HG03175 (cell line): ENCODE measurements around the gene SLC16A7.
"Not testable (repeated sequence)": the region's sequence is repeated elsewhere in the genome, so short reads cannot be mapped to it uniquely, and the experiment has no call there.

ENCODE experiments used
- ATAC-seq: cut with Tn5 transposase; IDR thresholded peaks from one replicate; pipeline ENCODE4 v1.9.1; 2021; ENCODE audit warnings: mild to moderate bottlenecking, moderate library complexity; ENCODE audit not compliant: unreplicated experiment

SLC16A7 gene, protein sequence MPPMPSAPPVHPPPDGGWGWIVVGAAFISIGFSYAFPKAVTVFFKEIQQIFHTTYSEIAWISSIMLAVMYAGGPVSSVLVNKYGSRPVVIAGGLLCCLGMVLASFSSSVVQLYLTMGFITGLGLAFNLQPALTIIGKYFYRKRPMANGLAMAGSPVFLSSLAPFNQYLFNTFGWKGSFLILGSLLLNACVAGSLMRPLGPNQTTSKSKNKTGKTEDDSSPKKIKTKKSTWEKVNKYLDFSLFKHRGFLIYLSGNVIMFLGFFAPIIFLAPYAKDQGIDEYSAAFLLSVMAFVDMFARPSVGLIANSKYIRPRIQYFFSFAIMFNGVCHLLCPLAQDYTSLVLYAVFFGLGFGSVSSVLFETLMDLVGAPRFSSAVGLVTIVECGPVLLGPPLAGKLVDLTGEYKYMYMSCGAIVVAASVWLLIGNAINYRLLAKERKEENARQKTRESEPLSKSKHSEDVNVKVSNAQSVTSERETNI

DNA sequence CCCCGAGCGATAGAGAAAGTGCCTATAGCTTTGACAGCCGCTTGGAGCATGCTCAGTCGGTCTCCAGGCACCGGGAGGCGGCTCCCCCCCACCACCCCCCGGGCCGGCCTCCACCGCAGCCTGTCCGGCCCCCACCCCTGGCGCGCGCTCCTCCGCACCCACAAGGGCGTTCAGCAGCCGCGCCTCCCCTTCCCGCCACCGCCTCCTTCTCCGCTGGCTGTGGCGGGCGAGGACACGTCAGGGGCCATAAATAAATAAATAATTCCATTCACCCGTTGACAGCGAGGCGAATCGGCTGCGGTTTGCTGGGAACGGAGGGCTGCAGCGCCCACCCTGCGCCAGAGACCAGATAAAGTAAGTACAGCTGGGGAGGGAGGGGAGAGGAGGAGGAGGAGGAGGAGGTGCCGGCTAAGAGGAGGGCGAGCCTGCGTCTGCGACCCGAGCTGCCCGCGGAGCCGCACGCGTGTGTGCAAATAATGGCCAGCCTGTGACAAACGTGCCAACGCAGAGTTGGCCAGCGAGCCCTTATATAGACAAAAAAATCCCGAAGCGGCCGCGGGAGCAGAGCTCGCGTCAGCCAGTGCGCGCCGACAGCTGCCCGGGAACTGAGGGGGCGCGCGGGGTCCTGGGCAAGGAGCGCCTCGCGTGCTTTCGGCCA is at the start of gene SLC16A7:
TSS of gene SLC16A7 (plus strand) at position 147 of the 658 bp plus-strand sequence. CDS start 108,773 bp downstream, outside the sequence.
- peak; percentile 61 for ATAC-seq

DNA sequence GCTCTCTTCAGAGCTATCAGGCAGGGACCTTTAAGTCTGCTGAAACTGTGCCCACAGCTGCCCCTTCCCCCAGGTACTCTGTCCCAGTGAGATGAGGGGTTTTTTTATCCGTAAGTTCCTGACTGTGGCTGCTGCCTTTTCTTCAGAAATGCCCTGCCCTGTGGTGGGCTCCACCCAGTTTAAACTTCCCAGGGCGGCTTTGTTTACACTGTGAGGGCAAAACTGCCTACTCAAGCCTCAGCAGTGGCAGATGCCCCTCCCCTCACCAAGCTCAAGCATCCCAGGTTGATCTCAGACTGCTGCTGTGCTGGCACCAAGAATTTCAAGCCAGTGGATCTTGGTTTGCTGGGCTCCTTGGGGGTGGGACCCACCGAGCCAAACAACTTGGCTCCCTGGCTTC is 46.9 kb upstream of the SLC16A7 start:
- ATAC-seq, result no peak

DNA sequence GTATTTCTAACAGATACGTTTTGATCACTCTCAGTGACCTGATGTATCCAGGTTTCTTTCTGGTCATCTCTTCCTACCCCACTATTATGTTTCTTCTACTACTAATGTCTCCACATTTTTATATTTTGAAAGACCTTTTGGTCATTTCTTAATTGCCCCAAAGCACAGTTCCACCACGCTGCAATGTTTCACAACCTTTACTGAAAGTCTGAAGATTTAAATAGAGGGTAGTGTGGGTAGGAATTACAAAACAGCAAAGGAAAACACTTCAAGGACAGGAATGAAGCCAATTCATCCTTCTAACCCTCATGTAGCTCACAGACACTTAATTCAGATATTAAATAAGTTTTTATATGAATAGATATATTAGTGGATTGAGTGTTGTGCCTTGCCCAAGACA is 36.1 kb upstream of the SLC16A7 start:
- no peak for ATAC-seq

GRCh38 chr12:59570145-59570544 is 25.7 kb upstream of the SLC16A7 start:
- ATAC-seq, result no peak

GRCh38 chr12:59574406-59574805 is 21.4 kb upstream of the SLC16A7 start:
- ATAC-seq, result no peak

- ATAC-seq, result no peak
Measured at GRCh38 chr12:59575826-59576225, 20.0 kb upstream of the SLC16A7 start.

- ATAC-seq, result no peak
Measured at GRCh38 chr12:59578254-59578653, 17.6 kb upstream of the SLC16A7 start.

DNA sequence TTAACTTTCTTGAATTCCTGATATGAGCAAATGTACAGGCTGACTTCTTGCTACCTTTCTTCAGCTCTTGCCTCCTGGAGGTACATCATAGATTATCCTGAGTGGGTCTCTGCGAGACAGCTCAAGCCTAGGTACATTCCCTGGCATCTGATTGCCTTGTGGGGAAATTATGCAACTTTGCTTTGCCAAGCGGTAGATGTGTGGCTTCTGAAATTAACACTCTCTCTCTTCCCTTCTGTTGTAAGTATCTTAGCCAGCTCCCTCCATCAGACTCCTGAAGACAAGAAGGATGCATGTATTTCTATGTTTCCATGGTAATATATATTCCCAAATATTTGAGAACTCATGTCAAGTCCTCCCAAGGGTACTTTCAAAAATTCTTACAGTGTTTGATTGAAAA is 16.2 kb upstream of the SLC16A7 start:
- no peak for ATAC-seq

DNA sequence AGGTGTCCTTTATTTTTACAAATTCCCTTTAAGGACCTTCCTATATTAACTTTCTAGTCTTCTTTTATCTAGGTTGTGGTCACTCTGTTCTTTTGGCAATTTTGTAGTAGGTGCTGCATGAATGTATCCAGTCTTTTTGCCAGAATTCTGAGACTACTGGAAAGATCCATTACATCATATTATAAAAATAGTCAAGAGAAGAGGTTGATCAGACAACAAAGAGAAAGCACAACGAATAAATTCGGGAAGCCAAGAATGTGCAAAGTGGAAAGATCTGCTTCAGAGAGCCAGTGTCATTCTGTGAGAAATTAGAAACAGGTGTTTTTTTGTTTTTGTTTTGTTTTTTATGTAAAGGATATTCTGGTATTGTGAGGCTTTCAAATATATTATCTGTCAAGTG is 15.8 kb upstream of the SLC16A7 start:
- no peak for ATAC-seq

GRCh38 chr12:59583003-59583712 is 12.7 kb upstream of the SLC16A7 start:
- no peak for ATAC-seq

GRCh38 chr12:59587710-59588109 is 8.1 kb upstream of the SLC16A7 start:
- no peak for ATAC-seq

DNA sequence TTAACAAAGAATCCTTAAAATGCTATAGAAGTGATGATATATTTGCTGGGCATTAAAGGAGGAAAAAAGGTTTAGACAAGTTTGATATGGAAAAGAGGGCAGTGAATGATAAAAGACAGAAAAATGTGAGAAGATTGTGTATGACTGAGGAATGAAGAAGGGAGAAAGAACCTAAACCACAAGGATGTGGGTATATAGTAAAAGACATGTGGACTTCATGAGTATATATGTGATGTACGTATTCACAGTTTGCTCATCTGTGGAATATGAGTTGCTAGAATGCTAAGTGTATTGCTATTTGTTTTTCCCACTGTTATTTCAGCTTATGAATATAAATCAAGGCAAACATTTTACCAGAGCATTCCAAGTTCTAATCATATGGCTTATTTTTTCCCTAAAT is 2.1 kb upstream of the SLC16A7 start:
- no peak for ATAC-seq

DNA sequence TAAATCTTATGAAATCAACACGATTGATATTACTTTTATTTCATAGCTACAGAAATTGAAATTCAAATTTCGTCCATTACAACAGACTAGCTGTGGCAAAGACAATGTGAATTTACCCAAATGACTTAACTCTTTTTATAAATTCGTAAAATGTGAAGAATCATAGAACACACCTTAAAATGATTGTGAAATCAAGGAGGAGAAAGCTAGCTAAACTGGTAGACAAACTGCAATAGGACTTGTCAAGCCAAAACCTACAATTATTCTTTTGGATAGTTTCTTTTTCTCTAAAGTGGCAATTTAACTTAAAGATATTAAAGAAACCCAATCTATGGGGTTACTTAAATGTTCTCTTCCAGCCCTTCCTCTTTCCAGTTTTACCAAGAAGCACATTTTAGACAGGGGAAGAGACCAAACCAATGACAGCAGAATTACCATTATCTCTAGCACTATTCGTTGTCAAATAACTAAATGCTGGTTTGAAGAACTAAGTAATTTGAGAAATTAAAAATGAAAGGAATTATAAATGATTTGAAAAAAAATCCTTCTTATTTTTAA is 807 bp upstream of the SLC16A7 start:
- ATAC-seq, result no peak

DNA sequence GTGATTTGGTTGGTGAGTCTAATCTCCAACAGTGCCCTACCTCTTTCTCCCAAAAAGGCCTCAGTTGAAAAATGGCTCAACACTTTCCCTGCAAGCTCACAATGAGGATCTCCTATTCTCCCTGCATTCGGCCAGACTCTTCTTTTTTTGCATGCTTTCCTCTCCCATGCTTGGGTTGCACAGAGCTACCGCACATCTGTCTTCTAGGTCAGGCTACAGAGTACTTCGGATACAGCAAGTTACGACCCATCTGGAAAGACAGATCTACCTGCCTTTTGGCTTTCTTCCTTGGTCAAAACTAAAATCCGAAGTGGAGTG is 305 bp upstream of the SLC16A7 start:
- no peak for ATAC-seq

GRCh38 chr12:59597385-59597781 is 1.6 kb downstream of the SLC16A7 start:
- peak; percentile 51 for ATAC-seq

GRCh38 chr12:59600171-59600570 is 4.3 kb downstream of the SLC16A7 start:
- ATAC-seq, result no peak

DNA sequence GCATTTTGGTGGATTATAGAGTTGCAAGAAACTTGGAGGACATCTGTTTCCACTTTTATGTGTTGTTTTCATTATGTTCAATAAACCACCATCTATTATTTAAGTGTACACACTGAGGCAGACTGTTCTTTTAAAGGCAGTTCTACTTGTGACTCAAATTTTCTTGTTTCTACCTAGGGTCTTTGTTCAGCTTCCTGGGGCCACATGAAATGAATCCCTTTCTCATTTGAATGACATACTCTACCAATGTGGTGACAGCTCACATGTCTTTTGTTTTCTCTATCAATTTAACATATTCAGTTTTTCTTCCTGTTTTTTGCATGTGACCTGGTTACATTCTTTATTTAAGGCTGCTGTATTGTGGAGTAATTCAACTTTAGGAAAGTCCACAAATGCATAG is 7.9 kb downstream of the SLC16A7 start:
- ATAC-seq, result no peak

- ATAC-seq, result not testable (repeated sequence)
Measured at GRCh38 chr12:59612823-59613434, 17.1 kb downstream of the SLC16A7 start.

GRCh38 chr12:59615392-59616165 is 19.8 kb downstream of the SLC16A7 start:
- ATAC-seq, result no peak
